HCT116 (cell line): Measurements from ENCODE around the gene GNG7.

Source experiments
- POLR2A ChIP-seq: IDR thresholded peaks from 2 replicates; pipeline ENCODE4 v1.7.0; 2011; ENCODE audit warnings: borderline replicate concordance; ENCODE audit not compliant: insufficient read depth, insufficient read length; ENCODE audit errors: extremely low read depth
- RAD21 ChIP-seq: IDR thresholded peaks from 2 replicates; pipeline ENCODE4 v1.6.1; 2012; ENCODE audit warnings: low read depth, mild to moderate bottlenecking
- TF ChIP-seq, protein P1 (sequence below): IDR thresholded peaks from 2 replicates; pipeline ENCODE4 v1.6.1; 2012

- no peak for TF ChIP-seq POLR2A
- no peak for TF ChIP-seq RAD21
- TF ChIP-seq, protein P1, sequence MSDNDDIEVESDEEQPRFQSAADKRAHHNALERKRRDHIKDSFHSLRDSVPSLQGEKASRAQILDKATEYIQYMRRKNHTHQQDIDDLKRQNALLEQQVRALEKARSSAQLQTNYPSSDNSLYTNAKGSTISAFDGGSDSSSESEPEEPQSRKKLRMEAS, result no peak
These were observed 83.4 kb downstream of the GNG7 start for GRCh38 chr19:2619076-2619475.
